ENCODE results near the gene FAM221B.

Gene FAM221B, protein sequence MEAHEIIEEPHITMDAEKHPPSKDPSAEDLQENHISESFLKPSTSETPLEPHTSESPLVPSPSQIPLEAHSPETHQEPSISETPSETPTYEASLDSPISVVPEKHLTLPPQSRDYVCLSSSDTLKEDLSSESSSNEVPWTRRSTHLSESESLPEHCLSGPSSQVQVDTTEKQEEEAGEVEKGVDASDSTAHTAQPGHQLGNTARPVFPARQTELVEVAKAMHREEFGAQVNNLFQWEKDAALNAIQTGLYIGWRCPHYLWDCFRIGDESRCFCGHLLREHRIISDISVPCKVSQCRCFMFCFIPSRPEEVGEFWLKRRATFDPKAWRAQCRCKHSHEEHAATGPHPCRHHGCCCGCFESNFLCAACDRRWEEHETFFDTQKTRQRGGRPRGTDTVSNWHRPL

DNA sequence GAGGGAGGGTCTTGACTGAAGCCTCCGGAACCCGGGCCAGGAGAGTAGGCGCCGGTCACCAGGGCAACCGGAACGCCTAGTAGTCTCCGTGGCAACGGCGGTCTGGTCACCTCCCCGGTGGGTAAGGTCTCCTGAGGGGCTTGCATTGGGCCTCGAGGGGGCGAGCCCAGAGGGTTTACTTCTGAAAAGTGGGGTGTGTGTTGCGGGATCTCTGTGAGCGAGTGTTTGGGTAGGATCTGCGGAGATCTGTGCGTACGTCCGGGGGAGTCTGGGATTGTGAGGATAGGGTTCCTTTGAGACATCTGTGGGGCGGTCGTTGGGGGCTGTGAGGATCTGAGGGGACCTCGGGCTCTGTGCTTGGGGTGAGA is at the start of gene FAM221B:
TSS of gene FAM221B (minus strand) at position 17 of the 368 bp plus-strand sequence. CDS start 2,571 bp downstream, outside the sequence.
- no peak for DNase-seq (ENCODE audit: low spot score)

DNA sequence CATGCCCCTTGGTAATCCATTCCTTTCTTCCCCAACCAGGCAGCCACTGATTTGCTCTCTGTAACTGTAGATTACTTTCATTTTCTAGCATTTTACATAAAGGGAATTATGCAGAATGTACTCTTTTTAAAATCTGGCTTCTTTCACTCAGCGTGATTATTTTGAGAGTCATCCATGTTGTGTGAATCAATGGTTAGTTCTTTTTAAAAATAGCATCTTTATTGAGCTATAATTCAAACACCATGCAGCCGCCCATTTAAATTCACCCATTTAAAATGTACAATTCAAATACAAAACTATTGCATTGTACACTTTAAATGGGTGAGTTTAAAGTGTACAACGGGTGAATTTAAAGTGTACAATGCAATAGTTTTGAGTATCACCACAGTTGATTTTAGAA is 44.0 kb upstream of the FAM221B start:
- no peak for DNase-seq (ENCODE audit: low spot score)

DNA sequence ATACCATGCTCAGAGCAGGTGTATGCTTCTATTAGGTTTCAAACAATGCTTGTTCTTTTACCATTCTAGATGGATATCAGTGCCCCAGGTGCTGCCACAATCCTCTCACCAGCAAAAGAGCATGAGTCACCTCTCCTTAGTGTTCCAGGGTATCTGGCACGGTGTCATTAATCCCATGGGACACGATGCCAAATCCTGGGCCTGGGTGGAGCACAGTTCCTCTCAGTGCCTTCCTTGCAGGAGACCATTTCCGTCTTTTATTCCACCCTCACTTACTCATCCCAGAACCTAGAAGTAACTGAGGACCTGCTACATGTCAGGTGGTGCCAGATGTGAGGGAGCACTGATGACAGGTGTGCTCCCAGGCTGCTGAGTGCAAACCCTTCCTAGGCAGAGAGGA is 43.0 kb upstream of the FAM221B start:
- DNase-seq (ENCODE audit: low spot score) = no peak

DNA sequence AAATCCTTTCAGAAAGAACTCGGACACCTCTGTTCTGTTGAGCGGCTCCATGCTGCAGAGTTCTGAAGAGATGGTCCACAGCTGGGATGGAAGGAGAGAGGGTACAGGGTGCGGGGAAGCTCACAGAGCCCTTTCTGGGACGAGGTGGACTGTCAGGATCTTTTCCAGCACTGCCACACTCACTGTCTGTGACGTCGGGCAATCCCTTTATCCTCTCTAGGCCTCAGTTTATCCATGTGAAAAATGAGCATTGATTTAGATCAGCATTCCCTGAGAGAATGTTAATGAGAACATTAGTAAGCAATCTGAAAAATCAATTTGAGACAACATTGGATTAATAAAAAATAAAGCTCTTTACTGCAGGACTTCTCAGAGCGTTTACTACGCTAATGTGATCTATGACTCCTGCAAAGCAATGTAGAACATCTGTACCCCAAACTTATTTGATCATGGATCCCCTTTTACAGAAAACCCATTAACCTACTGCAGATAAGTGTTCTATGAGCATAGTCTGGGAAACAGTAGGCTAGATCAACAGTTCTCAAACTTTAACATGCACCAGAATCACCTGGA is 41.9 kb upstream of the FAM221B start, which contains the start of gene OR13J1:
TSS of gene OR13J1 (minus strand) at position 51 of the 573 bp plus-strand sequence. CDS start at position 51, 0 bp downstream.
- DNase-seq (ENCODE audit: low spot score) = no peak

DNA sequence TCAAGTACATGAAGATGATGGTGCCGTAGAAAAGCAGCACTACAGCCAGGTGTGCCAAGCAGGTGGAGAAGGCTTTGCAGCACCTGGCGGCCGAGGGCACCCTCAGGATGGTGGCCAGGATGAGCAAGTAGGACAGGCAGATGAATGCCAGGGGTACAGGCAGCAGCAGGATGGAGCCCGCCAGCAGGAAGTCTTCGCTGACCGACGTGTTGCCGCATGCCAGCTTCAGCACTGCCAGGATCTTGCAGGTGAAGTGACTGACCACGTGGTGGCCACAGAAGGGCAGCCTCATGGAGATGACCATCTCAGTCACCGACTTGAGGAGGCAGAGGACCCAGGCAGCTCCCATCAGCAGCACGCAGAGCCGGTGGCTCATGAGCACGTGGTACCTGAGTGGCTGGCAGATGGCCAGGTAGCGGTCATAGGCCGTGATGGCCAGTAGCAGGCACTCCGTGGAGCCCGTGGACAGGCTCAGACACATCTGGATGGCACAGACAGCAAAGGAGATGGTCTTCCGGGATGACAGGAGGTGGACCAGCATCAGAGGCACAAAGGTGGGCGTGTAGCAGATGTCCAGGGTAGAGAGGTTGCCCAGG is 41.2 kb upstream of the FAM221B start:
- DNase-seq (ENCODE audit: low spot score) = no peak

DNA sequence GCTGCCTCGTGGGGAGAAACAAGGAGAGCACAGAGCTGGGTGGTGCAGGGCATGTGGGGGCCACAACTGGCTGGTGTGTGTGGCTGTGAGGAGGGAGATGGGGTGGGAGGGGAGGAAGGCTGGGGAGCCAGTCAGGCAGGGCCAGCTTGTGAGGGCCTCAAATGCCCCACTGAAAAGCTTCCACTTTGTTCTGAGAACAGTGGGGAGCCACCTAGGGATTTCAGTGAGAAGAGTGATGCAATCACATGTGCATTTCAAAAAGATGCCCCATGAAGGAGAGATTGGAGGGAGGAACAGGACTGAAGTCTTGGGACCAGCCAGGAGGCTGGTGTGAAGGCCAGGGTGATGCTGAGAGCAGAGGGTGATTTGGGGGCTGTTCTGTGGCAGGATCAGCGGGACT is 40.4 kb upstream of the FAM221B start:
- DNase-seq (ENCODE audit: low spot score) = no peak

DNA sequence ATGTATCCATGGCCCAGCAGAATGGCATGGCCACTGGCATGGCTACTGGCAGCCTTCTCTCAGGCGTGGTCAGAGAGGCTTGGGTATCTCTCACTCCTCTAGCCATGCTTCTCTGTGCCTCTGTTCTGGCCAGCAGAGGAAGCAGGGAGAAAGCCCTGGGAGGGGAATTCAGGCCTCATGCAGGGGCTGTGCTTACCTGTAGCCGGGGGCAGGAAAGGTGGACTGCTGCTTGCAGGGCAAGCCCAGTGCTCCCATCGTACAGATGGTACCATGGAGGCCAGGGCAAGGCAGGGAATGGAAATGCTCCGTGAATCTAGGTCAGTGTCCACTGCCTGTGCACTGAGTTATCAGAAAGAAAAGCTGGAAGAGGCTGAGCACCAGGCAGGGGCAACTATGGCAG is 39.0 kb upstream of the FAM221B start:
- DNase-seq (ENCODE audit: low spot score) = no peak

DNA sequence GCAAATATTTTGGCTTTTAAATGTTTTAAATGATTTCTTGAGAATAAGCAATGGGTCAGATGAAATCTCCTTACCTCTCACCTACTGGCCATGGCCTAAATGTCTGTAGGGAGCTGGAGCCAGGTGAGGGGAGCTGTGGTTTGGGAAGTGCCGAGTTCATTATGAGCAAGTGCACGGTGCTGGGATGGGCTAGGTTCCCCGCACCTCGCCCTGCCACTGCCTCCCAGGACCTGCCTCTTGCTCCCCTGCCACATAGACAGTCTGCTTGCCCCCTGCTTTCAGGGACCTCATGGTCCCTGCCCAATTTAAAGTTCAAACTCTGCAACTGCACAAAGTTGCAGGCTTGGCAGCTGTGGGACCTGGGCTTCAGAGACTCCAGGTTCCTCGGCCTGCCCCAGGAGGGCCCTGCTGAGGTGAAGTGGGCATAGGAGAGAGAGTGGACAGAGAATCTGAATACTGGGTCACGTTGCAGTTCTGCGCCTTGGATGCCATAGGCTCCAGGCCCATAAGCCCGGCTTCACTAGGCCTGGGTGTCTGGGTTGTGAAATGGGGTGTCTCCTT is 36.2 kb upstream of the FAM221B start:
- peak; percentile 2 for DNase-seq (ENCODE audit: low spot score)

DNA sequence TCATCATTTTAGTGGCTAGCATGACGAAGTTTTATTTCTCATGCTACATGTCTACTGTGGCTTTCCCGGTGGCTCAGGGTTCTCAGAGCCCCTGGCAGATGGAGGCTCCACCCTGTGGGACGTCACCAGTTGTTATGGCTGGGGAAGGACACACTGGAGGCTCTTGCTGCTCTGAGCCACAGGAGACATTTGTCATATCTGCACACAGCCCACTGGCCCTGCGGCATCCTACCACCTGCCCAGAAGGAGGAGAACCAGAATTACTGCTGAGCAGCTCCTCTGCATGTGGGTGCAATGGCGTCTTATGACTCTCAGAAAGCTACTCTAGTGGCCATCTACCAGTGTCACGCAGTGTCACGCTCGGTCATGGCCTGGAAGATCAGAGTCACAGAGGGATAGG is 35.1 kb upstream of the FAM221B start:
- DNase-seq (ENCODE audit: low spot score) = peak; percentile 4

DNA sequence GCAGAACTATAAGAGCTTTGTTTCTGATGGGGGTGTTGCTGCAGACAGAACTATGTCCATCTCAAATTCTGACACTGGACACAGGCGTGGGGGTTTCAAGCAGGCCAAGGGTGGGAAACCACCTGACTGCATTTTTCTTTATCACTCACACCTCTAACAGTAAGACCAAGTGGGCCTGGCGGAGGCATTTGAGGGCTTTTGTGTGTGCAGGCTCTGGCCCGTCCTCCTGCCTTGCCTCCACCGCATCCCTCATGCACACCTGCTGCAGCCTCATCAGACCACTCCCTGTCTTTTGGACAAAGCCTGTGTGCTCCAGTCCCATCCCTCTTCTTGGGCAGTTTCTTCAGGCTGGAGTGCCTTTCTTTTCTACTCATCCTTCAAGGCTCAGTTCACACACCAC is 33.8 kb upstream of the FAM221B start:
- DNase-seq (ENCODE audit: low spot score) = no peak

DNA sequence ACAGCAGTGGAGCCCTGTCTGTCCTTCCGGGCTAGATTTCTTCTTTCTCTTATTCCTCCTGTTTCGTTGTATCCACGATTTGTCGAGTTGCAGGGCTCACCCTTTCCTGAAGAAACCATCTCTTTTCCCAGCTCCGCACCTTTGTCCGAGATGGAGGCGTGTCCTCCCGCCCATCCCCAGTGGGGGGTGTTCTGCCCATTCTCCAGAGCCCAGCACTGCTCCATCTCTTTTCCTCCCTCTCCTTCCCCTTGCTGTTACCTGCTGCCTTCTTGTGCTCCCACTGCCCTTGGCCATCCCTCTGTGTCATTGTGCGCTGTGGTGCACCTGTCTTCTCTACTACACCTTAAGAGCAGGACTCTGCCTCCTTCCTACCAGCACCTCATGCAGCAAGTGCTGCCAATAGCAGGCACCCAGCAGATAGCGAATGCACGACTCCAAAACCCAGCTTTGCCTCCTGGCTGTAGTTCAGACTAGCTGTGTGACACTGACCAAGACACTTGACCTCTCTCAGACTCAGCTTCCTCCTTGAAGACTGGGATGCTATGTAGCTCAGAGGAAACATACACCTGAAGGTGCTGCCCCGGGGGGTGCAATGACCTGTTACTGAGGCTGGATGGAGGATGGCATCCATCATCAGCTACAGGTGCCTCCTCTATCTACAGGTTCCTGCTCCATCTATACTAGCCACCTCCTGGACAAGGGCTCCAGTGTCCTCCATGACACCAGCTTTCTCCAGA is 32.8 kb upstream of the FAM221B start:
- DNase-seq (ENCODE audit: low spot score) = peak; percentile 2

DNA sequence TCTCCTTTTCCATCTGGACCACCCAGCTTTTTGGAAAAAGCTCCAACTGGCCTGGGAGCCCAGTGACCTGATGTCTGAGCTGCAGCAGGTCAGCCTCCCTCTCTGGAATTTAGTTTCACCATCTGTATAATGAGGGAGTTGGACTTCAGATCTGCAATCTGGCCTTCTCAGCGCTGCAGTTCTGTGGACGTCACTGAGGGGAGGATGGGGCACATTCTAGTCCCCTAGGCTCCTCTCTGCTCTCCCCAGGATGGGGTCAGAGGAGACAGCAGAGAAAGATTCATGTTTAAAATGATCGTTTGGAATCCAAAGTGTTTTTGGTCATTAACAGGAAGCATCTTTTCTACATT is 31.4 kb upstream of the FAM221B start:
- DNase-seq (ENCODE audit: low spot score) = no peak

DNA sequence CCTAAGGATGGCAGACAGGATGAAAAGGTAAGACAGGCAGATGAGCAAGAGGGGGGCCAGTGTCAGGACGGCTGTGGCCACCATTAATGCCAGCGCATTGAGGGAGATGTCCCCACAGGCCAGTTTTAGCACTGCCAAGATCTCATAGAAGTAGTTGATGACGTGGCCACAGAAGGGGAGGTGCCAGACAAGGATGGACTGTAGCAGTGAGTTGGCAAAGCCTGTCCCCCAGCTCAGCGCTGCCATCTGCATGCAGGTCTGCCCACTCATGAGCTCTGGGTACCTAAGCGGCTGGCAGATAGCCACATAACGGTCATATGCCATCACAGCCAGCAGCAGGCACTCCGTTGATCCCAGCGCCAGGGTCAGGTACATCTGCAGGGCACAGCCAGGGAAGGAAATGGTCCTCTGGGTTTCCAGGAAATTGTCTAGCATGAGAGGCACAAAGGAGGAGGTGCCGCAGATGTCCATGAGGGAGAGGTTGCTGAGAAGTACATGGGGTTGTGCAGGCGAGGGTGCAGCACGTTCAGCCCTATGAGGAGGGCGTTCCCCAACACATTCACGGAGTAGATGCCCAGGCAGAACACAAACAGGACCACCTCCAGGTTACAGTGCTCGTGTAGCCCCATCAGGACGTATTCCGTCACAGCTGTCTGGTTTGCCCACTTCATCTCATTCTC is 30.9 kb upstream of the FAM221B start:
- DNase-seq (ENCODE audit: low spot score) = peak; percentile 37

DNA sequence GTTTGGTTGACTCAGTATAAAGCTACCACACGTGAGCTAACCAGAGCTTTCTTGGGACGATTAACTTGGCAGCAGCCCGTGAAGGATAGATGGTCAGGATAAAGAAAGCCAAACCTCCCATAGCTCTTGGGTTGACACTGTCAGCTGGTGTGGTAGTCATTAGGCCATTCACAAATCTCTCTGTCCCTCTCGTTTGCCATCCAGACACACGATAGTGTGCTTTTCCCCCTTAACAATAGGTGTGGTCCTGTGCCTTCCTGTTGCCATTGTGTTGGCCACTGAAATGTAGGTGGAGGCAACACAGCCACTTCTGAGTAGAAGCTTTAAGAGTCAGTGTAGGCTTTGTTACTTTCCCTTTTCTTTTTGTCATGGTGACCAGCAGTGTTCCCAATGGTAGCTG is 29.9 kb upstream of the FAM221B start:
- no peak for DNase-seq (ENCODE audit: low spot score)

DNA sequence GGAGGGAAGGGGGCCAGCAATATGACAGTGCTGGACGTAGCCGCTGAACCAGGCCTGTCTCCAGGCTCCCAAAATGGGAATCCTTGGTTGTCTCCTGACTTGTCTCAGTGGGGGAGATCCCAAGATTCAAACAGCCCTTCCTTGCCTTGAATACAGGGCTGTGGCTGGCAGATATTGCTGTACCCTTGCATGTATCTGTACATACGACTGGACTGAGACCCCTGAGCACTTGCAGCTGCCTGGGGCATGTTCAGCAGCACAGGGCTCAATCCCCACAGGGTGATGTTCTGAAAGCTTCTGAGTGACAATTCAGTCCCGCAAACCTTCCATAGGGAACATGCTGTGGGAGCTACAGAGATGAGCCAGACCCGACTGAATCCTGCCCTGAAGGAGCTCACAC is 28.4 kb upstream of the FAM221B start:
- no peak for DNase-seq (ENCODE audit: low spot score)

DNA sequence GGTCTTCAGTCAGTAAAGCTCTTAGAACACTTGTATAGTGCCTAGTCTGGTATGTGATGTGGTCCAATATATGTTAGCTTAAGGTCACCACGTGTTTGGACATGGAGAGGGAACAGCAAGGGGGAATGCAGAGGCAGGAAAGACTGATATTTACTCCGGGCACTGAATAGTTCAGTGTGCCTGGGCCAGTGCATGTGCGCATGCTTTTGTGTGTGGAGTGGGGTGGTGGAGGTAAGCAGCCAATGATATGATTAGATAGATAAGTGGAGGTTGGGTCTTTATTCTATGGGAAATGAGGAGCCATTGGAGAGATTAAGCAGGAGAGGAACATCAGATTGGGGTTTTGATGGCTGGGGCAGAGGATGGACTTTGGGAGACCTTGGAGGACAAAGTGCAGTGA is 27.7 kb upstream of the FAM221B start:
- no peak for DNase-seq (ENCODE audit: low spot score)

DNA sequence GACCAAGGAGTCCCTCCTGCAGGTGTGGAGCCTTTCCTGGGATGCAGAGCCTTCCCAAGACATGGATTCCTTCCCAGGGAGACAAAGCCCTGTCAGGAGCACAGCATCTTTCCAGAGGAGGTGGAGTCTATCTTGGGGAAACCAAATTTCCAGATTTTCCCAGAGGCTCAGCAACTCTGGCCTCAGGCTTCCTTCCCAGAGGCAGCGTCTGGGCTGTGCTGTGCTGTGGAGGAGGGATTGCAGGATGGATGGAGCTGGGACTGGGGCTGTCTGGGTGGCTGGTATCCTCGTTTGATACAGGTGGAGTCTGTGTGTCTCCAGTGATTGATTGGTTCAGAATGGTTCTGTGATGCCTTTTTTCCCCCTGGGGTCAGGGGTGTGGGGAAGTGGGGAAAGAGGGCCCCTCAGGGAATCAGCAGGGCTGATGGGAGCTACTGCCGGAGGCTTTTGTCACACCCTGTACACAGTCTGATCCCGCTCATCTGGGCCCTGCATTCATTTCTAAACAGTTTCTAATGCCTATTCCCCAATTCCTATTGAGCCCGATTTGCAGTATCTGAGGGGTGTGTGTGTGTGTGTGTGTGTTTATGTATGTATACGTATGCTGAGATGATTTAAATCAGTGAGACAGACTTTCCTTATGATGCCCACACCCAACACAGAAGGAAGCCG is 25.7 kb upstream of the FAM221B start:
- DNase-seq (ENCODE audit: low spot score) = no peak

DNA sequence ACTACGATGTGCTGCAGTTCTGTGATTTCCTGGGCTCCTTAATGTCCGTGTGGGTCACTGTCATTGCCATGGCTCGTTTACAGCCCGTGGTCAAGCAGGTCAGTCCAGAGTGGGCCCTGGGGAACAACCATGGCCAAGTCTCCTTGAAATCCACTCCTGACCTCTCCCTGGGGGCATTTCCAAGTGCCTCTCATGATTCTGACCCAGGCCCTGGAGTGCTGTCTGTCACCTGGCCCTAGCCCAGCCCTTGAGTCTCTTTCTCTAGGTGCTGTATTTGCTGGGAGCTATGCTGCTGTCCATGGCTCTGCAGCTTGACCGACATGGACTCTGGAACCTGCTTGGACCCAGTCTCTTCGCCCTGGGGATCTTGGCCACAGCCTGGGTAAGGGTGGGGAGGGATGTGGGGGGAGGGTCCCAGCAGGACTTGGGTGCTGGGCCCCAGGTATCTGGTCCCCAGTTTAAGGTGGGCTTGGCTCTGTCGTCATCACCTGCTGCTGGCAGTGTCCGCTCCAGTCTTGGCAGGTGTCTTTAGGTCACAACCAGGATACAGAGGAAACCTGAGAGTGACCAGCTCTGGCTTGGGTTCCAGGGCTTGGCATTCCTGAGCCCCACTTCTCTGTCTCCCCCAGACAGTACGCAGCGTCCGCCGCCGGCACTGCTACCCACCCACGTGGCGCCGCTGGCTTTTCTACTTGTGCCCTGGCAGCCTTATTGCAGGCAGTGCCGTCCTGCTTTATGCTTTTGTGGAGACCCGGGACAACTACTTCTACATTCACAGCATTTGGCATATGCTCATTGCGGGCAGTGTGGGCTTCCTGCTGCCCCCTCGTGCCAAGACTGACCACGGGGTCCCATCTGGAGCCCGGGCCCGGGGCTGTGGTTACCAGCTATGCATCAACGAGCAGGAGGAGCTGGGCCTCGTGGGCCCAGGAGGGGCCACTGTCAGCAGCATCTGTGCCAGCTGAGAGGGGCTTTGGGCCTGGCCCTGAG is 24.6 kb upstream of the FAM221B start:
- DNase-seq (ENCODE audit: low spot score) = no peak

DNA sequence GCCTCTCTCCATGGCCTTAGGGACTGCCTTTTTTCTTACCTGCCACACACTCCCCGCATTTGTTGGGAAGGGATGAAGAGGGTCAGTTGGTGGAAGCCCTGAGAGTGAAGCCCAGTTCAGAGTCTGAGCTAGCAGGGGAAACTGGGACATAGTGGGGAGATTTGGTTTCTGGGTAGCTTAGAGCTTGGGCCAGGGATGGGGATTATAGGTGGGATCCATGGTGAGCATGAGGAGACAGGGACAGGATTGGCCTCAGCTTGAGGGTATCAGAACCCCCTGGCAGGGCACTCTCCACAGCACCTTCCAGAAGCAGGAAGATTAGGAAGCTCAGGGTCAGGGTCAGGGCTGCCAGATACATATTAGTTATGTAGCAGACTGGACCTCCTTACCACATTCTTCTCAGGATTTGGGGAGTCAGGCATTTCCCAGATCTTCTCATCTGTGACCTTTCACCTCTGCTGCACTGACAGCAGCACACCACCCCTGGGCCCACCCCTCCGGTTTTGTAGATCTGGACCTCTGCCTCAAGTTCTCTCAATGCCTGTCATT is 23.8 kb upstream of the FAM221B start:
- DNase-seq (ENCODE audit: low spot score) = no peak

Data from AG08396 (cell line).